Skin of body (tissue), 2 donors: ENCODE results near the gene PRR12. TPM values are rescaled to one million over a fixed set of nuclear protein-coding genes. Genes with fewer than 3 reads are reported as not detected.
"Not testable (repeated sequence)": the region's sequence is repeated elsewhere in the genome, so short reads cannot be mapped to it uniquely, and the experiment has no call there.

Source experiments
- DNase-seq: peaks from one replicate; lab custom pipeline; 2025; lab: John Stamatoyannopoulos, UW
- total RNA-seq: library from RNA; depleted of rRNA; stranded (reverse); fragments of >200 nt; gene quantifications from one replicate; pipeline ENCODE4 v1.2.3, GENCODE V29; 2014

The PRR12 gene
- total RNA-seq, 1 donor from 2014 or later = 6.9 TPM

DNA sequence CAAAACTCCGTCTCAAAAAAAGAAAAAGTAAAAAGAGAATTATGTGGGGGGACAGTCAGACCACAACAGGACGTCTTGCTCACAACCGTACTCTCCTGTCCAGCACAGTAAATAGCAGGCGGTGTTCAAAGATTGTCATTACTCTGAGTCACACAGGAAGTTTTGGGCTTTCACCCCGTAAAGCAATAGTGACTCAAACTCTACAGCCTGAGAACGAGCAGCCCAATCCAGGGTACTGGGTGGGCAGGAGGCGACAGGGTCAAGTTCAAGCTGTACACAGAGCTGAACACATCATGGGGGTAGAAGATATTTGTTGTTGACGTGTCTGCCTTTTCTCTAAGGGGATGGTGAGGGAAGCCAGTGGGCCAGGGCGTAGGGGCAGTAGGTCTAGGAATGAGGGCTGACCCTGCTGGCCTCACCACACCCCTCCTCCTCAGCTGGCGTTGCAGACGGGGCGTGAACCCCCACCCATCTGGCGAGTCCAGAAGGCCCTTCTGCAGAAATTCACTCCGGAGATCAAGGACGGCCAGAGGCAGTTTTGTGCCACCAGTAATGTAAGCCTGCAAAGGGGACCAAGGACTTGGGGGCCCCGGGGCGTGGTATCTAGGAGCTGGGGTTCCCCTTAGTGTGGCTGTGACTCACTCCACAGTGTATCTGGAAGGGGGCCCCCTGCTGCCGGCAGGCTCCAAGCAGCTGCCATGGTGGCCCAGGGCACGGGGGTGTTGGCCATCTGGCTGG is 23.3 kb downstream of the PRR12 start:
- DNase-seq = no peak

DNA sequence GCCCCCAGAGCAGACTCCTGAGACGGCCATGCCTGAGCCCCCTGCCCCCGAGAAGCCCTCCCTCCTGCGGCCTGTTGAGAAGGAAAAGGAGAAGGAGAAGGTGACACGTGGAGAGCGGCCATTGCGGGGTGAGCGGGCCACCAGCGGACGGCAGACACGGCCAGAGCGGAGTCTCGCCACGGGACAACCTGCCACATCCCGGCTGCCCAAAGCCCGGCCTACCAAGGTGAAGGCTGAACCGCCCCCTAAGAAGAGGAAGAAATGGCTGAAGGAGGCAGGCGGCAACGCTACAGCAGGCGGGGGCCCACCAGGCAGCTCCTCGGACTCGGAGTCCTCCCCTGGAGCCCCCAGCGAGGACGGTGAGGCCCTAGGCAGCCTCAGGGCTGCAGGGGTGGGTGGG is 24.9 kb downstream of the PRR12 start:
- no peak for DNase-seq

DNA sequence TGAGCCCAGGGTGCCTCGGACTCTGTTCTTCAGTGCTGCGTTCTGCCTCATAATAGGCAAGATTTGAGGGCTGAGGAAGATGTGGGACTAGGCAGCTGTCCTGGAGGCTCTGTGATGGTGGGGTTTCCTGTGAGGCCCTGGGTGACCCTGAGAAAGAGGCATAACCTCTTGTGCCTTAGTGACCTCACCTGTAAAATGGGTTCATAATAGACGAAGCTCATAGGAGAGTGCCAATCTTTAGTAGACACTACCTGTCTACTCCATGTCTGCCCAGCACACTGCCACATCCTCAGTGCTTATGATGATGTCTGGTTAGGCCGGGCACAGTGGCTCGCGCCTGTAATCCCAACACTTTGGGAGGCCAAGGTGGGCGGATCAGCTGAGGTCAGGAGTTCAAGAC is 25.6 kb downstream of the PRR12 start:
- DNase-seq = no peak

DNA sequence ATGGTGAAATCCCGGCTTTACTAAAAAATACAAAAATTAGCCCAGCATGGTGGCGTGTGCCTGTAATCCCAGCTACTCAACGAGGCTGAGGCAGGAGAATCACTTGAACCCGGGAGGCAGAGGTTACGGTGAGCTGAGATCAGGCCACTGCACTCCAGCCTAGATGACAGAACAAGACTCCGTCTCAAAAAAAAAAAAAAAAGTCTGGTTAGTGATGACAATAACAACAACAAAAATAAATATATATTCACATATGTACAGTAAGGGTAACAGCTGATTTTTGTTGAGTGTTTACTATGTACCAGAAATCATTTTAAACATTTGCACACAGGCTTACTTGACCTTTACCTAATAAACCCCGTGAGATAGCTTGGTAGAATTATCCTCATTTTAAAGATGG is 26.0 kb downstream of the PRR12 start:
- DNase-seq = no peak

DNA sequence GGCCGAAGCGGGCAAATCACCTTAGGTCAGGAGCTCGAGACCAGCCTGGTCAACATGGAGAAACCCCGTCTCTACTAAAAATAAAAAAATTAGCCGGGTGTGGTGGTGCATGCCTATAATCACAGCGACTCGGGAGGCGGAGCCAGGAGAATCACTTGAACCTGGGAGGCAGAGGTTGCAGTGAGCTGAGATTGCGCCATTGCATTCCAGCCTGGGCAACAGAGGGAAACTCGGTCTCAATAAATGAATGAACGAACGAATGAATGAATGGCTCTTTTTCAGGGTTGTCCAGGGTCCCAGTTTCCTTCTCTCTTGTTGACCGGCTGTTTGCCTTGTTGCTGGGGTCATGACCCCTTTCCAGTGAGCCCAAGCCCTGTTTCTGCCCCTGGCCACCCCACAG is 26.9 kb downstream of the PRR12 start:
- not testable (repeated sequence) for DNase-seq

DNA sequence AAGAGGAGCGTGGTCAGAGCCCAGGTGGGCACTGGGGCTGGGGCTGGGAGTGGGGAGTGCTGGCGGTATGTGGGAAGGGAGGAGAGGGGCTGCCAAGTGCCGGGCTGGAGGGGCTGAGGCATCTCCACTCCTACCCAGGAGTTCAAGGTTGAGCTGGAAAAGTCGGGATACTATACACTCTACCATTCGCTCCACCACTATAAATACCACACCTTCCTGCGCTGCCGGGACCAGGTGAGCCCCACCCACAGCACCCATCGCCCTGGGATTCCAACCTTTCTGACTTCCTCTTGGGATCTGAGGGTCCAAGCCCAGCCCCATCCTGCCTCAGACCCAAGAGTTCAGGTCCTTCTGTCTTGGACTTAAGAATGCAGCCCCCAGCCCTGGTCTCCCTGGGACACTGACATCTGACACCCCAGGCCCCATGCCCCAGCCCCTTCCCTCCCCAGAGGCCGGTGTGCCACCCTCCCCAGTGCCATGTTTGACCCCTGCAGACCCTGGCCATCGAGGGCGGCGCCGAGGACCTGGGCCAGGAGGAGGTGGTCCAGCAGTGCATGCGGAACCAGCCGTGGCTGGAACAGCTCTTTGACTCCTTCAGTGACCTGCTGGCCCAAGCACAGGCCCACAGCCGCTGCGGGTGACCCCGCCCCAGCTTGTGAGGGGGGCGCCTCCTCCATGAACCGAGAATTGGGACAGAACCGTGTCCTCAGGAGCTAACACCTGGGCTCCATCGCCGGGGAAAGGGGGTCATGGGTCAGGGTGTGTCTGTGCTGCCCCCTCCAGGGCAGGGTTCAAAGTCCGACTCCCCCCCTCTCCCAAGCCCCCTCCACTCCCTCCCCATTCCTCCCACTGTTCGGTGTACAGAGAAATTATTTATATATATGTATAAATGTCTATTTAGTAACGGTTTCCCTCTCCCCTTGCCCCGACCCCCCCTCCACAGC is 34.3 kb downstream of the PRR12 start:
- no peak for DNase-seq

DNA sequence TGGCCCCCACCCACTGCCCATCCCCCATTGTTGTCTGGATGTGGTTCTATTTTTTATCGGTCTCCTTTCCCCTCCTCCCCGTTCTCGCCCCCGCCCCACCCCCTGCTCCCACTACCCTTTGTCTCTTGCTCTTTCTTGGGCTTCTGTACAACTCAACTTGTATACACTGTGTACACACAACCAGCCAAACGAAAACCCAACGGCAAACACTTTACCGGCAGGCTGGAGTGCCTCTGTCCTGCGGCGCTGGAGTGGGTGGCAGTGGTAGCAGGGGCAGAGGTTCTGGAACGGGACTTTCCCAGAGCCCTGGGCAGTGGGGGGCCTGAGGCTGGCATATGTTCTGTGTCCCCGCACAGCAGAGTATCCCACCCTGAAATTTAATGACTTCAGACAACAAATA is 35.2 kb downstream of the PRR12 start:
- no peak for DNase-seq

DNA sequence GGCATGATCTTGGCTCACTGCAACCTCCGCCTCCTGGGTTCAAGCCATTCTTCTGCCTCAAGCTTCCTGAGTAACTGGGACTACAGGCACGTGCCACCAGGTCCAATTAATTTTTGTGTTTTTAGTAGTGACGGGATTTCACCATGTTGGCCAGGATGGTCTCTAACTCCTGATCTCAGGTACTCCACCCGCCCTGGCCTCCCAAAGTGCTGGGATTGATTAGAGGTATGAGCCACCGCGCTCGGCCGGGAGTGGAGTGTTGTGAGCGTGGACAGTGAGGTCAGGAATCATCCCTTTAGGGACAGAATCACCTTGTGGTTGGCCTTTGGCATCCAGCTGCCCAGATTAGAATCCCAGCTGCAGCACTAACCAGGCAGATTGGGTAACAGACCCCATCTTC is 38.7 kb downstream of the PRR12 start:
- no peak for DNase-seq

DNA sequence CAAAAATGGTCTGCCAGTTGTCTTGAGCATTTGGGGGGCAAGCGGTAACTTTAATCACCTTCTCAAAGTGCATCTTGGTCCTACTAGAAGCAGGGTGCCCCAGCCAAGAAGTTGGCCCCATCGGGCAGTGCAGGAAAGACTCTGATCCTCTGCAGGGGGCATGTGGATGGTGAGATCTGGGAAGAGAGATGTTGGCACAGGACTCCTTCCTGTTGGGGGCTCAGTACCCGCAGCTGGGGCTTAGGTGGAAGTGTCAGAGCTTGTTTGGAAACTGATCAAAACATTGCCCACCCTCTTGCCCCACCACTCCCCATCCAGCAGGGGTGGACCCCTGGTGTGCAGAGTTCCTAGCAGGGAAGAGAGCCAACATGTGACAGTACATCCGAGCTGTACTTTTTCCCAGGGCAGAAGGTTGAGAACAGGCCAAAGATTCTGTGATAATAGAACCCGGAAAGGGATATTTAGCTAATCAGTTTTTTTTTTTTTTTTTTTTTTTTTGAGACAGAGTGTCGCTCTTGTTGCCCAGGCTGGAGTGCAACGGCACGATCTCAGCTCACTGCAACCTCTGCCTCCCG is 40.1 kb downstream of the PRR12 start:
- DNase-seq = no peak

DNA sequence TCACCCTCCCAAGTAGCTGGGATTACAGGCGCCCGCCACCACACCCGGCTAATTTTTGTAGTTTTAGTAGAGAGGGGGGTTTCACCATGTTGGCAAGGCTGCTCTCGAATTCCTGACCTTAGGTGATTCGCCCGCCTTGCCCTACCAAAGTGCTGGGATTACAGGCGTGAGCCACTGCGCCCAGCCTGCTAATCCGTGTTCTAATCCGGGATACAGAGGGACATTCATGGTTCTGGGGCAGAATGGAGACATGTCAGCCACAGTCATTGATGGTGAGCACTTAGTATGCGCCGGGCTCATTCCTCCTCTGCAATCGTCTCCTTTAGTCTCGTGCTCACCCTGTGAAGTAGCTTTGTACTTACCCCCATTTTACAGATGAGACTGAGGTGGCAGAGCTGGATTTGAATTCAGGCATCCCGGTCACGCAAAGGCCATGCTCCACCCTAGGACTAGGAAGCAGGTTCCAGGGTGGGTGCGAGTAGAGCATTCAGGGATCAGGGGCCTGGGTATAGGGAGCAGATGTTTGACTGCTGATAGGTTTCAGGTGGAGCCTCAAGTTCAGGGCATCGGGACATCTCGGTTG is 40.7 kb downstream of the PRR12 start:
- no peak for DNase-seq

DNA sequence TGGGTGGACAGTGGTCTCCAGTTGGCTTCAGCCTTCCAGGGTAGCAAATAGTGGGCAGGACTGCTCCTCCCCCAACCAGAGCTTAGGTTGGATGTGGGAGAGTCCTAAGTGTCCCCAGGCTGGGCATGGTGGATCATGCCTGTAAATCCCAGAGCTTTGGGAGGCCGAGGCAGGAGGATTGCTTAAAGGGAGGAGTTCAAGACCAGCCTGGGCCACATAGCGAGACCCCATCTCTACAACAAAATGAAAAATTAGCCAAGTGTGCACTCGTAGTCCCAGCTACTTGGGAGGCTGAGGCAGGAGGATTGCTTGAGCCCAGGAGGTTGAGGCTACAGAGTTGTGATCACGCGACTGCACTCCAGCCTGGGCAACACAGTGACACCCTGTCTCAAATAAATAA is 41.6 kb downstream of the PRR12 start:
- DNase-seq = no peak

DNA sequence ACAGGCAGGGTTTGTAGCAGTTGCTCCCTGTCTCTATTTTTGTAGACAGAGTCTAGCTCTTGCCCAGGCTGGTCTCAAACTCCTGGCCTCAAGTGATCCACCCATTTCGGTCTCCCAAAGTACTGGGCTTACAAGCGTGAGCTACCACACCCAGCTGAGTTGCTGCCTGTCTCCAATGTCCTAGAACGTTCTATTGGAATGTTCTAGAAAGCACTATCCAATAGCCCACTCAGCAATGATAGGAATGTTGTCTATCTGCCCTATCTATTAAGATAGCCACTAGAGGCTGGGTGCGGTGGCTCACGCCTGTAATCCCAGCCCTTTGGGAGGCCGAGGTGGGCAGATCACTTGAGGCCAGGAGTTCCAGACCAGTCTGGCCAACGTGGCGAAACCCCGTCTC is 42.3 kb downstream of the PRR12 start:
- DNase-seq = not testable (repeated sequence)

DNA sequence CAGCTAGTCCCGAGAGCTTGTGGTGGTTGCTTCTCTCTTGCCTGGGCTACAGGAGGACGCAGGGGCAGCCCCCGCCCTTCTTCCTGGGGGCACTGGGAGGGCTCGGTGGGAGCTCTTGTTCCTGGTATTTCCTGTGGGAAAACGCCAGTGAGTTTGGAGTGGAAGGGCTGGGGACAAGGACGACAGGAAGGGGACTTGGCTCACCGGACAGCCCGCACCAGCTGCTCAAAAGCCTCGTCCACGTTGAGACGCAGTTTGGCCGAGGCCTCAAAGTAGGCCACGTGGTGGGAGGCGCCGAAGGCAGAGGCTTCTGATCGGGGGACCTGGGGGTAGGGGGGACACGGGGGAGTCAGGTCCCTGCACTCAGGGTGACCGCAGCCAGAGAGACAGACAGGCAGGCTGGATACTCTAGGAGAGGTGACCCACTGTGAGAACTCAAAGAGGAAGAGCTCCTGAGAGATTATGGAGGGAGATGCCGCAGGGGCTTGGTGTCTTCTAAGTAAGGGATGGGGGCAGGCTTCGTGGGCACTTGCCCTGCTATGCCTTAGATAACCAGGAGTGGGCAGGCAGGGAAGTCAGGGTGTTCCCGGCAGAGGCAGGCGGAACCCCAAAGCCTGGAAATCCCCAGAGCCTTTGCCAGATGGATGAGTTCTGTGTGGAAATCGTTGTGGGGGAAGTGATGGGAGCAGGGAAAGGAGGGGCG is 44.7 kb downstream of the PRR12 start:
- DNase-seq = no peak

DNA sequence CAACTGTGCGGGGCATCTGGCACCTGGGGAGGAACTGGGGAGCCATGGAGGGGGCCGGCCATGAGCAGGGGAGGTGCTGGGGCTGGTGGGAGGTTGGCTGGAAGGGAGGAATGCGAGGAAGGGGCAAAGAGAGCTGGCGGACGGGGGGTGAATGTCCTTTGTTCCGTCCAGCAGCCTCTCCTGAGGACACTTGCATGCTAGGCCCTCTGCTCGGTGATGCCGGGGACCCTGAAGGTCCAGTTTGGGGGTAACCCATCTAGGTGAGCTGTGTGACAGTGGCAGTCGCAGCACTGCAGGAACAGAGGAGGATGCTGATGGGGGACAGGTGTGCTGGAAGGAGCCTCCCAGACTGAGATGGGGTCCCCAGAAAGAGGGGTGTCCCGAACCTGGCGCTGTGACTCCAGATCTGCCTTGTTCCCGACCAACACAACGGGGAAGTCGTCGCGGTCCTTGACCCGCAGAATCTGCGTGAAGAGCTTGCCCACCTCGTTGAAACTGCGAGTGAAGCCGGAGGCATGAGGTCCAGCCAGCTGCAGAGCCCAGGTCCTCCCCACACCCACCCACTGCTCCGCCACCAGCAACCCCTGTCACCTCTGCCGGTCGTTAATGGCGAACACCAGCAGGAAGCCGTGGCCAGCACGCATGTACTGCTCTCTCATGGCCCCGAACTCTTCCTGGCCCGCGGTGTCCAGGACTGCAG is 45.4 kb downstream of the PRR12 start:
- no peak for DNase-seq

DNA sequence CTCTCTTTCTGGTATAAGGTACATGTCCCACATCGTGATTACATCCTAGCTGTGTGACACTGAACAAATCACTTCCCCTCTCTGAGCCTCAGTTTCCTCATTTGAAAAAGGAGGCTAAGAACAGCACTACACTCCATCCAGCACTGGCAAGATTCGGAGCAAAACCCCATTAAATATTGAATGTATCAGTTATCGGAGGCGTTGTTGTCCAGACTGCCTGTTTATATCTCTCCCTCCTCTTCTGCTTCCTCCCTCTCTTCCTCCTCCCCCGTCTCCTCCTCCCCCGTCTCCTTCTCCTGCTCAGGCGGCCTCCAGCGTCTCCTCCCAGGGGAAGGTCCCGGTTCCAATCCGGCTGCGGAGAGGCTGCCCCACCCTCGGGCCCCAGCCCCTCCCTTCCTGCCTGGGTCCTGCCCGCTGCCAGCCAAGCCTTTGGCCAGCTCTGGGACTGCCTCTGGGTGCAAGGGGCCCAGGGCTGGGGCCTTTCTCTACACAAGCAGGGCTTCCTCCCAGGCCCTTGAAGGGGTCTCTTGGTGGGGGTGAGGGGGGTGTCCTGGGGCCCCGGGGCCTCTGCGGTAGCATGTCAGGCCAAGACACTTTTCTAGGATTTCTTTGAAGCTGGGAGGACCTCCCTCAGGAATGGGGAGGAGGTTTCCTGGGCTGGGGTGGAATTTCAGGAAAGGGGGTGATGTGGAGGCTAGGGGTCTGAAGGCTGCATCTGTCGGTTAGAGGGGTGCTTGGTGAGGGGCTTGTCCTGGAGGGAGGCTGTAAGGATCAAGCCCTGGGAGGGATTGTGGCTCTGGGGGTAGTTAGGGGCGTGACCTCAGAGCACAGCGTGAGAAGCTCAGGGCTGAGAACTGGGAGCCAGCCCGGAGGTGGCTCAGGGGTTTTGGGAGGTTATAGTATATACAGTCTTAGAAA is 47.1 kb downstream of the PRR12 start:
- peak; percentile 40 for DNase-seq

DNA sequence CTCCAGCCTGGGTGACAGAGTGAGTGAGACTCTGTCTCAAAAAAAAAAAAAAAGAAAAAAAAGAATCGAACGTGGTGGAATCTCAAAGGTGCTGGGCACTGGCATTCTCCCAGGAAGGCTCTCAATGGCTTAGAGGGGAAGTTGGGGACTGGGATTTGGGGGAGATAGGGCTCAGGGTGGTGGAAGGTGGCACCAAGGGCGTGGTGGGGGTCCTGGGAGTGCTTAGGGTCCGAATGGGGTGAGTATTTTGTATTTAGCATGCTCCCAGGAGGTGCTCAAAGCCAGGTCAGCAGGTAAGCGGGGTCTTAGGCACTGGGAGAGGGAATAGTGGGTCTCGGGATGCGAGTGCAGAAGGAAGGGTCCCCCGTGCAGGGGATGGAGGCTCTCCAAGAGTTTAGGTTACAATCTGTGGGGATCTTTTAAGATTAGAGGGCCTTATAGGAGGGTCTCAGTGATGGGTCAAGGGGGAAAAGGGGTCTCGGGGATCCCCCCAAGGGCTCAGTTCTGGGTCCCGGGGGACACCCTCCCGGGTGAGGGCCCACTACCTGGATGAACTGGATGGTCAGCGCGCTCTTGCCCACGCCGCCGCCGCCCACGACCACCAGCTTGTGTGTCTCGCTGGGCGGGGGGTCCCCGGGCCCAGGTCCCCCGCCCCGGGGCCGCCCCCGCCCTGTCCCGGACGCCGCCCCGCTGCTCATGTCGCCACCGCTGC is 48.6 kb downstream of the PRR12 start:
- peak; percentile 26 for DNase-seq

DNA sequence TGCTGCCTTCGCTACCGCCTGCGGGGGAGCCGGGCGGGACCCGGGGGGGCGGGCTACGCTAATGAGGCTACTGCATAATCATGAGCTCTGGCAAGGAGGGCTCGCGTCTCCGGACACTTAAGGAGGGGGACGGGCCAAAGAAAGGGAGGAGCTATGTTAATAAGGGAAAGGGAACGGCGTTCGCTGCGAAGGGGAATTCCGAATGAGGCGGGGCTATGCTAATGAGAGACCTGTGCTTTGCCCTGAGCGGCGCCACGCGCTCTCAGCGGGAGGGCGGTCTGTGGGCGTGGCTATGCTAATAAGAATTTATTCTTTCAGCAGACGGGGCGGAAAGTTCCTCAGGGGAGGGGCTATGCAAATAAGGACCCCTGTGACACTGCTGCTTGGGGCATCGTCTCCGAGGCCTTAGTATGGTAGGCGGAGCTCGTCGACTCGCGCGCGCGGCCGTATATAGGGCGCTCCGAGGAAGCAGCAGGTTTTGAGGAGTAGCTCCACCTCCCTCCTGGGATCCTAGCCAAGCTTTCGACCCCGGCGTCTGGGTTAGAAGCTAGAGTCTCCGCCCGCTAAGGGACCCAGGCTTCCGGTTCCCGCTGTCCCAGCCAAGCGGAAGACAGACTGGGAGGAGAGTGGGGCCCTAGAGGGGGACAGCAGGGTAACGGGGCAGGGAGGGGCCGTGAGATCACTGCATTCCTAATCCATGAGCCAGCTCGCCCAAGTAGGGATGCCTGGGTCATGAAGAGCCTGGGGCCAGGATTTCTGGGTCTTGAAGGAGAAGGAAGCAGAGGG is 49.3 kb downstream of the PRR12 start, which contains the start of gene RRAS:
Gene RRAS (minus strand): TSS at position 31 of the 786 bp plus-strand sequence. CDS start 45 bp downstream, outside the sequence.
- DNase-seq = peak; percentile 100
